Right hindlimb (tissue), 1 donor: Measurements from ENCODE around the gene MUC4.
"Not testable (repeated sequence)": the region's sequence is repeated elsewhere in the genome, so short reads cannot be mapped to it uniquely, and the experiment has no call there.

Experiments used
- DNase-seq: peaks from one replicate; pipeline ENCODE4 v3.0.0-alpha.2; 2018

Gene MUC4

GRCh38 chr3:195810455-195810845, 1.3 kb downstream of the MUC4 start:
- peak; percentile 1 for DNase-seq

- peak; percentile 21 for DNase-seq
Measured at GRCh38 chr3:195809796-195810454, 1.8 kb downstream of the MUC4 start.

GRCh38 chr3:195809291-195809785, 2.4 kb downstream of the MUC4 start:
- peak; percentile 22 for DNase-seq

GRCh38 chr3:195808741-195809290, 2.9 kb downstream of the MUC4 start:
- DNase-seq: peak; percentile 3

GRCh38 chr3:195807681-195808121, 4.0 kb downstream of the MUC4 start:
- peak; percentile 6 for DNase-seq

- peak; percentile 10 for DNase-seq
Measured at GRCh38 chr3:195806916-195807231, 4.9 kb downstream of the MUC4 start.

- peak; percentile 20 for DNase-seq
Measured at GRCh38 chr3:195806211-195806915, 5.4 kb downstream of the MUC4 start.

GRCh38 chr3:195805588-195805987, 6.1 kb downstream of the MUC4 start:
- DNase-seq: peak; percentile 3

GRCh38 chr3:195805181-195805580, 6.5 kb downstream of the MUC4 start:
- DNase-seq: peak; percentile 6

- peak; percentile 22 for DNase-seq
Measured at GRCh38 chr3:195803289-195803908, 8.3 kb downstream of the MUC4 start.

GRCh38 chr3:195802795-195803194, 8.9 kb downstream of the MUC4 start:
- DNase-seq: peak; percentile 28

- peak; percentile 32 for DNase-seq
Measured at GRCh38 chr3:195802261-195802701, 9.4 kb downstream of the MUC4 start.

- peak; percentile 10 for DNase-seq
Measured at GRCh38 chr3:195801251-195802183, 10.2 kb downstream of the MUC4 start.

- DNase-seq: no peak
Measured at GRCh38 chr3:195800240-195800639, 11.5 kb downstream of the MUC4 start.

- DNase-seq: no peak
Measured at GRCh38 chr3:195796795-195797194, 14.9 kb downstream of the MUC4 start.

GRCh38 chr3:195794708-195795107, 17.0 kb downstream of the MUC4 start:
- peak; percentile 7 for DNase-seq

- DNase-seq: not testable (repeated sequence)
Measured at GRCh38 chr3:195792621-195793020, 19.1 kb downstream of the MUC4 start.

- no peak for DNase-seq
Measured at GRCh38 chr3:195790901-195791300, 20.8 kb downstream of the MUC4 start.

GRCh38 chr3:195788711-195789581, 22.8 kb downstream of the MUC4 start:
- DNase-seq: peak; percentile 11

GRCh38 chr3:195785781-195786405, 25.8 kb downstream of the MUC4 start:
- not testable (repeated sequence) for DNase-seq

GRCh38 chr3:195784031-195784430, 27.7 kb downstream of the MUC4 start:
- DNase-seq: peak; percentile 8
